ENCODE data around the gene SLC35F6. TPM values are rescaled to one million over a fixed set of nuclear protein-coding genes. Genes with fewer than 3 reads are reported as not detected.
A peak's percentile ranks its signal among the peaks of the same experiment; 100 is the strongest.

Gene SLC35F6
- total and polyA plus RNA-seq, 9 of the 15 experiments (the other 6 are each of a cell fraction or from before 2014, with no cell fraction given), result 11.9 to 47.3 (median 22.5) TPM

DNA sequence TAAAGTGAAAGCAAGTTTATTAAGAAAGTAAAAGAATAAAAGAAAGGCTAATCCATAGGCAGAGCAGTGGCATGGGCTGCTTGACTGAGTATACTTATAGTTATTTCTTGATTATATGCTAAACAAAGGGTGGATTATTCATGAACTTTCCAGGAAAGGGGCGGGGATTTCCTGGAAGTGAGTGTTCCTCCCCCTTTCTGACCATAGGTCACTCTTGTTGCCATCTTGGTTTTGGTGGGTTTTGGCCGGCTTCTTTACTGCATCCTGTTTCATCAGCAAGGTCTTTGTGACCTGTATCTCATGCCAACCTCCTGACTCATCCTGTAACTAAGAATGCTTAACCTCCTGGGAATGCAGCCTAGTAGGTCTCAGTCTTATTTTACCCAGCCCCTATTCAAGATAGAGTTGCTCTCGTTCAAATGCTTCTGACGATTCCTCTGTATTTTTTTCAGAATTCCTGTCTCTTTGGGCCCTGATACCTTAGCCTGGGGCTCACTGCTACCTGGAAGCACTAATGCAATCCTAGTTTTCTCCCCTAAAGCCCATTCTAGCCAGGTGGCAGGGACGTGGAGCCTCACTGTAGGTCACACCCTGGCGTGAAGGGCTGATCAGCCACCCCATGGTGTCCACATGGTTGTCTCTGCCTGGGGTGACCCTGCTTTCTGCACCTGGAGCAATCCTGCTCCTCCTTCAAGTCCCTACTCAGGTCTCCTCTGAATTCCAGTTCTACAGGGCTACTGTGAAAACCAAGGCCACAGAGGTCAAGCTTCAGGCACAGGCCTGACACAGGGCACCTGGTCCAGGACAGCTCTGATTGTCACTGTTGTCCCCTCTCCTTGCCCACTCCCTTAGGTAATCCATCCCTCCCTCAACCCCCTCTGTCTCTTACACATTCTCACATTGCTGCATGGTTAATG is 6.0 kb upstream of the SLC35F6 start (continued):
- TF ChIP-seq PHF21A (IDR thresholded peaks at IDR 0.05; ENCODE audit: borderline replicate concordance, low read depth) (no peak), ZBTB43 (CRISPR knock-in tag; IDR thresholded peaks at IDR 0.05) (no peak), SREBF2 (CRISPR knock-in tag; IDR thresholded peaks at IDR 0.05) (no peak), ZNF436 (CRISPR knock-in tag; IDR thresholded peaks at IDR 0.05) (no peak), FOSL1 (tag; conservative IDR thresholded peaks at IDR 0.05) (peak; percentile 98), BACH1 (tag; IDR thresholded peaks at IDR 0.05) (peak; percentile 85), RNF2 (IDR thresholded peaks at IDR 0.05) (peak; percentile 81), PRPF4 (IDR thresholded peaks at IDR 0.05; ENCODE audit: insufficient read depth, low read depth, low read length, poor library complexity, severe bottlenecking) (no peak), FOXA3 (CRISPR knock-in tag; conservative IDR thresholded peaks at IDR 0.05 in 1 of 2, IDR thresholded peaks at IDR 0.05 in 1 of 2) (no peak), TFAM (CRISPR knock-in tag; conservative IDR thresholded peaks at IDR 0.05) (no peak), PTBP1 (IDR thresholded peaks at IDR 0.05; ENCODE audit: low read depth, low read length) (no peak), NR1H2 (CRISPR knock-in tag; IDR thresholded peaks at IDR 0.05) (no peak), CEBPG (CRISPR knock-in tag; IDR thresholded peaks at IDR 0.05) (peak; percentile 98), CEBPG (tag; conservative IDR thresholded peaks at IDR 0.05 in 1 of 2, IDR thresholded peaks at IDR 0.05 in 1 of 2) (peak; percentile 74 to 95), IRF2 (CRISPR knock-in tag; IDR thresholded peaks at IDR 0.05) (no peak), SMARCA4 (IDR thresholded peaks at IDR 0.05) (peak; percentile 85), EZH2 (IDR thresholded peaks at IDR 0.05; ENCODE audit: borderline replicate concordance, low read depth, low read length) (no peak)
- TF ChIP-seq, protein P1, sequence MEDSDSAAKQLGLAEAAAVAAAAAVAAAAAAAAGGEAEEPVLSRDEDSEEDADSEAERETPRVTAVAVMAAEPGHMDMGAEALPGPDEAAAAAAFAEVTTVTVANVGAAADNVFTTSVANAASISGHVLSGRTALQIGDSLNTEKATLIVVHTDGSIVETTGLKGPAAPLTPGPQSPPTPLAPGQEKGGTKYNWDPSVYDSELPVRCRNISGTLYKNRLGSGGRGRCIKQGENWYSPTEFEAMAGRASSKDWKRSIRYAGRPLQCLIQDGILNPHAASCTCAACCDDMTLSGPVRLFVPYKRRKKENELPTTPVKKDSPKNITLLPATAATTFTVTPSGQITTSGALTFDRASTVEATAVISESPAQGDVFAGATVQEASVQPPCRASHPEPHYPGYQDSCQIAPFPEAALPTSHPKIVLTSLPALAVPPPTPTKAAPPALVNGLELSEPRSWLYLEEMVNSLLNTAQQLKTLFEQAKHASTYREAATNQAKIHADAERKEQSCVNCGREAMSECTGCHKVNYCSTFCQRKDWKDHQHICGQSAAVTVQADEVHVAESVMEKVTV (CRISPR knock-in tag; IDR thresholded peaks at IDR 0.05), result no peak
- TF ChIP-seq, protein P2, sequence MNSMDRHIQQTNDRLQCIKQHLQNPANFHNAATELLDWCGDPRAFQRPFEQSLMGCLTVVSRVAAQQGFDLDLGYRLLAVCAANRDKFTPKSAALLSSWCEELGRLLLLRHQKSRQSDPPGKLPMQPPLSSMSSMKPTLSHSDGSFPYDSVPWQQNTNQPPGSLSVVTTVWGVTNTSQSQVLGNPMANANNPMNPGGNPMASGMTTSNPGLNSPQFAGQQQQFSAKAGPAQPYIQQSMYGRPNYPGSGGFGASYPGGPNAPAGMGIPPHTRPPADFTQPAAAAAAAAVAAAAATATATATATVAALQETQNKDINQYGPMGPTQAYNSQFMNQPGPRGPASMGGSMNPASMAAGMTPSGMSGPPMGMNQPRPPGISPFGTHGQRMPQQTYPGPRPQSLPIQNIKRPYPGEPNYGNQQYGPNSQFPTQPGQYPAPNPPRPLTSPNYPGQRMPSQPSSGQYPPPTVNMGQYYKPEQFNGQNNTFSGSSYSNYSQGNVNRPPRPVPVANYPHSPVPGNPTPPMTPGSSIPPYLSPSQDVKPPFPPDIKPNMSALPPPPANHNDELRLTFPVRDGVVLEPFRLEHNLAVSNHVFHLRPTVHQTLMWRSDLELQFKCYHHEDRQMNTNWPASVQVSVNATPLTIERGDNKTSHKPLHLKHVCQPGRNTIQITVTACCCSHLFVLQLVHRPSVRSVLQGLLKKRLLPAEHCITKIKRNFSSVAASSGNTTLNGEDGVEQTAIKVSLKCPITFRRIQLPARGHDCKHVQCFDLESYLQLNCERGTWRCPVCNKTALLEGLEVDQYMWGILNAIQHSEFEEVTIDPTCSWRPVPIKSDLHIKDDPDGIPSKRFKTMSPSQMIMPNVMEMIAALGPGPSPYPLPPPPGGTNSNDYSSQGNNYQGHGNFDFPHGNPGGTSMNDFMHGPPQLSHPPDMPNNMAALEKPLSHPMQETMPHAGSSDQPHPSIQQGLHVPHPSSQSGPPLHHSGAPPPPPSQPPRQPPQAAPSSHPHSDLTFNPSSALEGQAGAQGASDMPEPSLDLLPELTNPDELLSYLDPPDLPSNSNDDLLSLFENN (IDR thresholded peaks at IDR 0.05; ENCODE audit: low read depth in 2 of 2, low read length in 2 of 2), result no peak
- TF ChIP-seq, protein P3, sequence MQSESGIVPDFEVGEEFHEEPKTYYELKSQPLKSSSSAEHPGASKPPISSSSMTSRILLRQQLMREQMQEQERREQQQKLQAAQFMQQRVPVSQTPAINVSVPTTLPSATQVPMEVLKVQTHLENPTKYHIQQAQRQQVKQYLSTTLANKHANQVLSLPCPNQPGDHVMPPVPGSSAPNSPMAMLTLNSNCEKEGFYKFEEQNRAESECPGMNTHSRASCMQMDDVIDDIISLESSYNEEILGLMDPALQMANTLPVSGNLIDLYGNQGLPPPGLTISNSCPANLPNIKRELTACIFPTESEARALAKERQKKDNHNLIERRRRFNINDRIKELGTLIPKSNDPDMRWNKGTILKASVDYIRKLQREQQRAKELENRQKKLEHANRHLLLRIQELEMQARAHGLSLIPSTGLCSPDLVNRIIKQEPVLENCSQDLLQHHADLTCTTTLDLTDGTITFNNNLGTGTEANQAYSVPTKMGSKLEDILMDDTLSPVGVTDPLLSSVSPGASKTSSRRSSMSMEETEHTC (IDR thresholded peaks at IDR 0.05), result no peak

Measured in K562 (cell line).